DMS114 treated with DMSO at 0.1 percent for 48 hours (cell line): ENCODE measurements around the gene OGA.

ENCODE experiments used
- DNase-seq: peaks from one replicate; lab custom pipeline; 2025; ENCODE audit not compliant: unreplicated experiment; lab: John Stamatoyannopoulos, UW

The OGA gene

GRCh38 chr10:101762736-101763135, 55.5 kb downstream of the OGA start:
- DNase-seq: no peak

- DNase-seq: no peak
These were observed 57.0 kb downstream of the OGA start for GRCh38 chr10:101761226-101761625.

GRCh38 chr10:101760510-101760909, 57.7 kb downstream of the OGA start:
- DNase-seq: no peak

- DNase-seq: no peak
These were observed 58.7 kb downstream of the OGA start for GRCh38 chr10:101759309-101760247.

- DNase-seq: no peak
These were observed 59.4 kb downstream of the OGA start for GRCh38 chr10:101758858-101759257.

- DNase-seq: no peak
These were observed 66.0 kb downstream of the OGA start for GRCh38 chr10:101752241-101752640.

- no peak for DNase-seq
These were observed 68.9 kb downstream of the OGA start for GRCh38 chr10:101749047-101750016.

- no peak for DNase-seq
These were observed 69.7 kb downstream of the OGA start for GRCh38 chr10:101748496-101748895.

- DNase-seq: no peak
These were observed 73.1 kb downstream of the OGA start for GRCh38 chr10:101745074-101745696.

GRCh38 chr10:101744267-101744666, 74.0 kb downstream of the OGA start:
- DNase-seq: no peak

- no peak for DNase-seq
These were observed 76.3 kb downstream of the OGA start for GRCh38 chr10:101741938-101742337.

GRCh38 chr10:101736666-101737065, 81.6 kb downstream of the OGA start:
- DNase-seq: no peak
